DOHH2 (cell line): Measurements from ENCODE around the gene LPA.

Source experiments
- CTCF ChIP-seq: fragments of 200-600 bp; sonication (generic); IDR thresholded peaks from one replicate; pipeline ENCODE4 v1.5.1; 2014; ENCODE audit warnings: antibody characterized with exemption, mild to moderate bottlenecking, low read depth, low read length; ENCODE audit not compliant: poor library complexity, severe bottlenecking
- EZH2phosphoT487 ChIP-seq: fragments of 200-600 bp; sonication (generic); IDR thresholded peaks from 2 replicates; pipeline ENCODE4 v1.6.1; 2017; ENCODE audit warnings: borderline replicate concordance, mild to moderate bottlenecking, antibody characterized with exemption, low read length, moderate library complexity, mixed read lengths

GRCh38 chr6:160667639-160668481 is 3.8 kb upstream of the LPA start:
- TF ChIP-seq CTCF (peak; percentile 84), EZH2phosphoT487 (no peak)
